ENCODE data around the gene HCK. TPM values are rescaled to one million over a fixed set of nuclear protein-coding genes. Genes with fewer than 3 reads are reported as not detected.

Gene HCK
- polyA plus RNA-seq, 2 of the 4 experiments (the other 2 are of a cell fraction): 0.06 TPM; not detected in 1

DNA sequence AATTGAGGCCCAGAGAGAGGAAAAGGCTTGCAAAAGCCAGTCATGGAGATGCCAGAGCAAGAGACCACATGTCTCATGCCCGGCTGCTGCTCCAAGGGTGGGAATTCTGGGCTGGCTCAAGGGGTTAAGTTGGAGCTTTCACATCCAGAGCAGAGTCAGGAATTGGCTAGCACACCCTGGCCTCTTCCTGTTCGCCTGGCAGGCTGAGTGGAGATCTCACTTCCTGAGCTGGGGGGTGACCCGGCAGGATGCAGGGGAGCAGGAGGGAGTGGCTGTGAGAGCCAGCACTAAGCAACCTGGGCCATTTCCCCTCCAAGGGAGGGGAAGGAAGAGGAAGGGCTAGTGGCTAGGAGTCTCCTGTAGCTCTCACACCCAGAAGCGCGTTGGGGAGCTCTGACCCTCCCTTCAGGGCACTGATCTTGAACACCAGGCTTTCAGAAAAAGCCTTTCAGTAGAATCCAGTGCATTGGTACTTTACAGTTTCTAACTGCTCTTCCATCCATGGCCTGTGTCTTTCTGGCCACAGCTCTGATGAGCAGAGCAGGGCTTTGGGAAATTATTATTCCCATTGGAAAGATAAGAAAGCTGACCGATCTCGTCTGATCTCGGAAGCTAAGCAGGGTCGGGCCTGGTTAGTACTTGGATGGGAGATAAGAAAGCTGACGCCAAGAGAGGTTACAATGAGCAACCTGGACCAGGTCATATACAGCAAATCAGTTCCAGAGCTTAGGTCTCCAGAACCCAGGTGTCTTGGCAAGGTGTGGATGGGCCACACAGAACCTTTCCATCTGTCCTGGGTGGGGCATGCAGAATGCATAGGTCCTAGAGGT, 44.0 kb upstream of the HCK start:
- TF ChIP-seq RFX5 (IDR thresholded peaks at IDR 0.05) (no peak), CHD4 (IDR thresholded peaks at IDR 0.05; ENCODE audit: borderline replicate concordance) (no peak), RCOR1 (IDR thresholded peaks at IDR 0.05; ENCODE audit: low read depth, low read length) (no peak), JUN (IDR thresholded peaks at IDR 0.05) (no peak), JUNB (IDR thresholded peaks at IDR 0.05) (no peak), HEYL (CRISPR knock-in tag; IDR thresholded peaks at IDR 0.05) (no peak), CBX2 (IDR thresholded peaks at IDR 0.05; ENCODE audit: borderline replicate concordance, low read depth) (no peak), NPAS2 (CRISPR knock-in tag; IDR thresholded peaks at IDR 0.05; ENCODE audit: borderline replicate concordance) (no peak), GATA3 (IDR thresholded peaks at IDR 0.05; ENCODE audit: borderline replicate concordance) (no peak), EHMT2 (IDR thresholded peaks at IDR 0.05; ENCODE audit: low read depth) (no peak), HOXB5 (CRISPR knock-in tag; IDR thresholded peaks at IDR 0.05) (no peak)
- TF ChIP-seq, protein P1, sequence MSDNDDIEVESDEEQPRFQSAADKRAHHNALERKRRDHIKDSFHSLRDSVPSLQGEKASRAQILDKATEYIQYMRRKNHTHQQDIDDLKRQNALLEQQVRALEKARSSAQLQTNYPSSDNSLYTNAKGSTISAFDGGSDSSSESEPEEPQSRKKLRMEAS (IDR thresholded peaks at IDR 0.05): no peak
- TF ChIP-seq, protein P2, sequence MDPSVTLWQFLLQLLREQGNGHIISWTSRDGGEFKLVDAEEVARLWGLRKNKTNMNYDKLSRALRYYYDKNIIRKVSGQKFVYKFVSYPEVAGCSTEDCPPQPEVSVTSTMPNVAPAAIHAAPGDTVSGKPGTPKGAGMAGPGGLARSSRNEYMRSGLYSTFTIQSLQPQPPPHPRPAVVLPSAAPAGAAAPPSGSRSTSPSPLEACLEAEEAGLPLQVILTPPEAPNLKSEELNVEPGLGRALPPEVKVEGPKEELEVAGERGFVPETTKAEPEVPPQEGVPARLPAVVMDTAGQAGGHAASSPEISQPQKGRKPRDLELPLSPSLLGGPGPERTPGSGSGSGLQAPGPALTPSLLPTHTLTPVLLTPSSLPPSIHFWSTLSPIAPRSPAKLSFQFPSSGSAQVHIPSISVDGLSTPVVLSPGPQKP (IDR thresholded peaks at IDR 0.05; ENCODE audit: low read depth, low read length): no peak
- TF ChIP-seq, protein P3, sequence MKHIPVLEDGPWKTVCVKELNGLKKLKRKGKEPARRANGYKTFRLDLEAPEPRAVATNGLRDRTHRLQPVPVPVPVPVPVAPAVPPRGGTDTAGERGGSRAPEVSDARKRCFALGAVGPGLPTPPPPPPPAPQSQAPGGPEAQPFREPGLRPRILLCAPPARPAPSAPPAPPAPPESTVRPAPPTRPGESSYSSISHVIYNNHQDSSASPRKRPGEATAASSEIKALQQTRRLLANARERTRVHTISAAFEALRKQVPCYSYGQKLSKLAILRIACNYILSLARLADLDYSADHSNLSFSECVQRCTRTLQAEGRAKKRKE (CRISPR knock-in tag; IDR thresholded peaks at IDR 0.05; ENCODE audit: low read depth): no peak
- TF ChIP-seq, protein P4, sequence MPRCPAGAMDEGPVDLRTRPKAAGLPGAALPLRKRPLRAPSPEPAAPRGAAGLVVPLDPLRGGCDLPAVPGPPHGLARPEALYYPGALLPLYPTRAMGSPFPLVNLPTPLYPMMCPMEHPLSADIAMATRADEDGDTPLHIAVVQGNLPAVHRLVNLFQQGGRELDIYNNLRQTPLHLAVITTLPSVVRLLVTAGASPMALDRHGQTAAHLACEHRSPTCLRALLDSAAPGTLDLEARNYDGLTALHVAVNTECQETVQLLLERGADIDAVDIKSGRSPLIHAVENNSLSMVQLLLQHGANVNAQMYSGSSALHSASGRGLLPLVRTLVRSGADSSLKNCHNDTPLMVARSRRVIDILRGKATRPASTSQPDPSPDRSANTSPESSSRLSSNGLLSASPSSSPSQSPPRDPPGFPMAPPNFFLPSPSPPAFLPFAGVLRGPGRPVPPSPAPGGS (IDR thresholded peaks at IDR 0.05): no peak
- TF ChIP-seq, protein P5, sequence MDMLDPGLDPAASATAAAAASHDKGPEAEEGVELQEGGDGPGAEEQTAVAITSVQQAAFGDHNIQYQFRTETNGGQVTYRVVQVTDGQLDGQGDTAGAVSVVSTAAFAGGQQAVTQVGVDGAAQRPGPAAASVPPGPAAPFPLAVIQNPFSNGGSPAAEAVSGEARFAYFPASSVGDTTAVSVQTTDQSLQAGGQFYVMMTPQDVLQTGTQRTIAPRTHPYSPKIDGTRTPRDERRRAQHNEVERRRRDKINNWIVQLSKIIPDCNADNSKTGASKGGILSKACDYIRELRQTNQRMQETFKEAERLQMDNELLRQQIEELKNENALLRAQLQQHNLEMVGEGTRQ (IDR thresholded peaks at IDR 0.05): no peak
- H3K9me3 ChIP-seq: no peaks in the 10 kb centered on the region
- DNase-seq (ENCODE audit: low read depth in 1 of 2, low spot score in 1 of 2) (no peak), FAIRE-seq (no peak), ATAC-seq (no peak)
- H3K4me2 ChIP-seq: no peak overlapping the region
- POLR2A ChIA-PET: no interaction called here
- no peak overlapping the region for H3K27ac ChIP-seq
- CTCF ChIA-PET: interaction anchor here (0.8 to 3.3 kb wide), 5 partner anchors 9 to 155 kb away, joined by 3 to 18 read pairs (median 4); partner anchors contain the start of gene PDRG1
- 63% methylated on average over 8 of the region's 10 CpGs for WGBS (ENCODE audit: missing lambda C conversion rate)
- no peaks in the 10 kb centered on the region for H3K4me1 ChIP-seq
- H3K4me3 ChIP-seq: no peak overlapping the region

DNA sequence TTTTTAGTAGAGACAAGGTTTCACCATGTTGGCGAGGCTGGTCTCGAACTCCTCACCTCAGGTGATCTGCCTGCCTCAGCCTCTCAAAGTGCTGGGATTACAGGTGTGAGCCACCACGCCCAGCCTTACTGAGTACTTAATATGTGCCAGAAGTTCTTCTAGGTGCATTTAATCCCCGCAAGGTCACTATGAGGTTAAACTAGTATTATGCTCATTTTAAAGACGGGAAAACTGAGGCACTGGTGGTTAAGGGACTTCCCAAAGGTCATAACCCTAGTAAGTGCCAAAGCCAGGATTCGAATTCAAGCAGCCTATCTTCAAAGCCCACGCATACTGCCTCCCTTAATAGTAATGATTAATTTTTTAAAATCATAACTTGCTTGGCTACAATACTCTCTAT, 42.5 kb upstream of the HCK start:
- FAIRE-seq: no peak
- H3K27ac ChIP-seq: no peak overlapping the region
- DNase-seq (ENCODE audit: low read depth in 1 of 2, low spot score in 1 of 2): no peak
- TF ChIP-seq EP300 (IDR thresholded peaks at IDR 0.05) (no peak), JUNB (IDR thresholded peaks at IDR 0.05) (no peak), KDM1A (IDR thresholded peaks at IDR 0.05; ENCODE audit: low read depth) (no peak), NPAS2 (CRISPR knock-in tag; IDR thresholded peaks at IDR 0.05; ENCODE audit: borderline replicate concordance) (no peak), MAZ (IDR thresholded peaks at IDR 0.05; ENCODE audit: borderline replicate concordance, low read depth, low read length) (no peak), CHD2 (IDR thresholded peaks at IDR 0.05; ENCODE audit: low read length, partially characterized antibody) (no peak), CBX8 (IDR thresholded peaks at IDR 0.05) (no peak), CHD4 (IDR thresholded peaks at IDR 0.05; ENCODE audit: borderline replicate concordance) (no peak), JUN (IDR thresholded peaks at IDR 0.05) (no peak)
- TF ChIP-seq, protein P5 (IDR thresholded peaks at IDR 0.05): no peak
- no peak for ATAC-seq
- 49% methylated on average over 7 of the region's 7 CpGs for WGBS (ENCODE audit: missing lambda C conversion rate)
- ChIA-PET CTCF (interaction anchor here (3.3 kb wide), 1 partner anchor 22 kb away, joined by 18 read pairs; no protein-coding TSS in a partner anchor), POLR2A (no interaction called here)
- no peak overlapping the region for H3K4me2 ChIP-seq
- H3K4me3 ChIP-seq: no peak overlapping the region
- no peaks in the 10 kb centered on the region for H3K9me3 ChIP-seq
- H3K4me1 ChIP-seq: no peaks in the 10 kb centered on the region
